HG03280 (cell line): Measurements from ENCODE around the gene TCF15.

ENCODE experiments used
- ATAC-seq: cut with Tn5 transposase; IDR thresholded peaks from one replicate; pipeline ENCODE4 v1.9.1; 2021; ENCODE audit warnings: mild to moderate bottlenecking, moderate library complexity; ENCODE audit not compliant: unreplicated experiment

Gene TCF15, protein sequence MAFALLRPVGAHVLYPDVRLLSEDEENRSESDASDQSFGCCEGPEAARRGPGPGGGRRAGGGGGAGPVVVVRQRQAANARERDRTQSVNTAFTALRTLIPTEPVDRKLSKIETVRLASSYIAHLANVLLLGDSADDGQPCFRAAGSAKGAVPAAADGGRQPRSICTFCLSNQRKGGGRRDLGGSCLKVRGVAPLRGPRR

DNA sequence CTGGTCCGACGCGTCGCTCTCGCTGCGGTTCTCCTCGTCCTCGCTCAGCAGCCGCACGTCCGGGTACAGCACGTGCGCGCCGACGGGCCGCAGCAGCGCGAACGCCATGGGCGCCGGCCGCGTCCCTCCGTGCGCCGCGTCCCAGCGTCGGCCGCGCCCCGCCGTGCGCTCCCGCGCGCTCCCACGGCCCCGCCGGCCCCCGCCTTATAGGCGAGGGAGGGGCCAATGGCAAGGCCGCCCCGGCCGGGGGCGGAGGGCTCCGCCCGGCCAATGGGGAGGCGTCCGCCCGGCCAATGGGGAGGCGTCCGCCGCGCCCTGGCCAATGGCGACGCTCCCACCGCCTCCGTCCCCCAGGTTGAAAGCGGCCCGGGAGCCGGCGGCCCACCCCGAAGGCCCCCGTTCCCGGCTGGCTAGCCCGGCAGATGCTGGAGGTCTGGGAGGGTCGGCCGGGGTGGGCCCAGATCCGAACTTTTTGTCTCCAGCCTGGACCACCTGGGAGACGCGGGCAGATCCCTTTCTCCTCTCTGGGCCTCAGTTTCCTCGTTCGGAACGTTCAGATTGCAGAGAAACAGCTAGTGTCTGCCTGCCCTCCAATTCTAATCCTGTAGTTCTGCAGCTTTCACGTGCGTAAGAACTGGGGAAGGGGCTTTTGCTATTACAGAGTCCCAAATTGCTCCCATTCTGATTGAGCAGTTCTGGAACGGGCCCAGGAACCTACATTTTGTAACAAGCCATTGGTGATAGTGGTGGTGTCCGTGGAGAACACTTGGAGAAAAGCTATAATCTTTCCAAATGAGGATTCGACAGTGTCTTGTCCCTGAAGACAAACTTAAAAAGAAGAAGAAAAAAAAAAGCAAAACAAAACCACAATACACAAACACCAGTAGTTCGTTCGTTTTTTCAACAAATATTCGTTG lies at the start of gene TCF15:
Gene TCF15, minus strand, starts transcription at position 180 of the 917 bp plus-strand sequence. Its CDS starts 72 bp downstream, at position 108.
- peak; percentile 54 for ATAC-seq

DNA sequence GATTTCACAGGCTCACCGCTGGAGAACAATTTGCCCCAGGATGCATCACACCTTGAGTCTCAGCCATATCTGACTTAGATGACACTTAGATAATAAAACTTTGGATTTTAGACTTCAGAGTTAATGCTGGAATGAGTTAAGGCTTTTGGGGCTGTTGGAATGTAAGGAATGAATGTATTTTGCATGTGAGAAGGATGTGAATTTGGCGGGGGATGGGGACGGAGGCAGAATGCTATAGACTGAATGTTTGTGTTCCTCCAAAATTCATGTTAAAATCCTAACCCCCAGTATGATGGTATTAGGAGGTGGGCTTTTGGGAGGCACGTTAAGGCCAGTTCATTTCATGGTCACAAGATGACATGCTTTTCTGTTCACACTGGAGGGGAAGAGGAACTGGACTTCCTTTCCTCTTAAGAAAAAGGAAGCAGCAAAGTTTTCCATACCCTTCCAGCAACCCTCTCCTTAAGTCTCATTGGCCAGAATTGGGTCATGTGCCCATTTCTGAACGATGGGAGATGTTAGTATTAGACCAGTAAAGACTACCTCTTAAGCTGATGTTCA lies 48.7 kb upstream of the TCF15 start:
- no peak for ATAC-seq

DNA sequence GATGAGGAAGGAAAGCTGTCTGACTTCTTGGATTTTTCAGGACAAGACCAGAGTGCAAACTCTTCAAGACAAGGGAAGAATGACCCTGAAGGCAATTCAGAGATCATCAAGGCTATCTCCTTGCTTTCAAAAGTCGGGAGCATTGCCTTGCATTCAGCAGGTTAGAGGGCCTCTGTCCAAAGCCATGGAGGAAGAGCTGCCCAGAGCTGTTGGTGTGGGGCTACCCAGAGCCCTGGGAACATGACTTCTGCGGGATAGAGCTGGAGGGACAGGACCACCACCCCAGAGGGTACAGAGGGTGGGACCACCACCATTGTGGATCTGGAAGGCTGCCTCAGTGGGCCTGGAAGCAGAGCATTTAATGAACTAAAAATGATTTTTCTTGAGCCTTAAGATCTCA lies 48.1 kb upstream of the TCF15 start:
- ATAC-seq, result no peak

GRCh38 chr20:655726-656624 lies 45.9 kb upstream of the TCF15 start:
- ATAC-seq, result no peak

- no peak for ATAC-seq
These were observed 44.3 kb upstream of the TCF15 start for GRCh38 chr20:654417-654750.

GRCh38 chr20:653590-654416 lies 43.7 kb upstream of the TCF15 start:
- ATAC-seq, result no peak

DNA sequence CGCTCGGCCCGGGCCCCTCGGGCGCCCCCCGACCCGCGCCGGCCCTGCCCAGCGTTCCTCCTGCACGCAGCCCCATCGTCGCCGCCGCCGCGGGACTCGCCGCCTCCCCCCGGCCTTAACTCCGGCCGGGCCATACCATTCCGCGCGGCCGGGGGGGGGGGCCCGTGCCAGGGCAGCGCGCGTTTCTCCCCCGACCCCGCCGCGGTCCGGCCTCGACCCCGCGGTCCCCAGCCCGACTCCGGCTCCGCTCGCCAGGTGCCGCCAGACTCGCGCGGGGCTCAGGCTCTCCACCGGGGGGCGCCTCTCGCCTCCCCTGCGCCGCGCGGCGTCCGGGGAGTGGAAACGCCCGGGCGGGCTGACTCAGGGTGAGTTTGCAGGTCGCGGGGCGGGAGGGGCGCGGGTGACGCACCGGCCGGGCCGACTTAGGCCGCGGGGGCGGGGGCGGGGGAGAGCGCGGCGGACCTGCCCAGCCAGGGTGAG lies 43.0 kb upstream of the TCF15 start, which contains the start of gene SRXN1:
Gene SRXN1, minus strand, starts transcription at position 91 of the 480 bp plus-strand sequence. Its CDS starts 15 bp downstream, at position 76.
- peak; percentile 91 for ATAC-seq

GRCh38 chr20:652615-653109 lies 42.6 kb upstream of the TCF15 start:
- no peak for ATAC-seq

DNA sequence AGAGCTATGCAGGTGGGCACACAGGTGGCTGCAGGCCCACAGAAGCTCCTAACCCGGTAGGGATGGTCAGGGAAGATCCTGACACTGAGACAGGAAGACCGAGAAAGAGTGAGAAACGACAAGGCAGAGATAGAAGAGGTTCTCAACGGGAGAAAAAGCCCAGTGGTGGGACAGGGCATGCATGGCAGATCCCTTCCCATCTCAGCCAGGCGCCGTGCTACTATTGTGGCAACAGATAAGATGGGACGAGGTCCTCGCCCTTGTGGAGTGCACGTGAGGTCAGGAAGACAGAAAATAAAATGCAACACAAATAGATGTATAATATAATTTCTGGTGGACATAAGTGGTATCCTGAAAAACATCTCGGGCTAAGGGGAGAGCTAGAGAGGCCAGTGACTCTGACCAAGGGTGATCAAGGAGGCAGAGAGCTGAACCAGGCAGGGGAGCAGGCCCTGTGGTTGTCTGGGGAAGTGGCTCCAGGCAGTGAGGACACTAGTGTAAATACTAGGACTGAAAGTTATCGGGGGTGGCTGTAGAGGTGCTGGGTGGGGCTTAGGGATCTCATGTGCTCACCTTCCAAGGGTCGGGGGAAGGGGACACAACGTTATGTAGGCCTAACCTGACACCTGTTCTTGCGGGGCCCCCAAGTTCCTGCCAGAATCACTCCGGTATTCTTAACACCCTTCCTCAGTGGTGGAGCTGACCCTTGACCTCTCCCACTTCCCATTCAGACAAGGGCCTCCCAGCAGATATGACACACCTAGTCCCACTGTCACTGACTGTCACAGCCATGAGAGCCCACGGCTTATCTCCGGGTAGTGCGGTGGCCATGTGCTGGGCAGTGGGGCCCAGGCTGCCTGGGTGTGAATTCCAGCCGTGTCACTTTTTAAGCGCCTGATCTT lies 41.9 kb upstream of the TCF15 start:
- ATAC-seq, result no peak

DNA sequence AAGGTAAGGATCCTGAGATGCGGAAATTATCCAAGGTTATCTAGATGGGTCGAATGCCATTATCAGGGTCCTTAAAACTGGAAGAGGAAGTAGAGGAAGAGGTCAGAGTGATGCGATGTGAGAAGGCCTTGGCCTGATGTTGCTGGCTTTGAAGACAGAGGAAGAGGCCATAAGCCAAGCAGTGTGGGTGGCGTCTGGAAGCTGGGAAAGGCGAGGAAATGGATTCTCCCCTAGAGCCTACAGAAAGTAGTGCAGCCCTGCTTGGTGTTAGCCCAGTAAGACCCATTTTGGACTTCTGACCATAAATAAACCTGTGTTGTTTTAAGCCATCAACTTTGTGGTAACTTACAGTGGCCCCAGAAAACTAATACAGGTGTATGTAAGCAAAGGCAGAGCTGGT lies 40.8 kb upstream of the TCF15 start:
- ATAC-seq, result no peak

- ATAC-seq, result no peak
These were observed 40.2 kb upstream of the TCF15 start for GRCh38 chr20:650281-650680.

DNA sequence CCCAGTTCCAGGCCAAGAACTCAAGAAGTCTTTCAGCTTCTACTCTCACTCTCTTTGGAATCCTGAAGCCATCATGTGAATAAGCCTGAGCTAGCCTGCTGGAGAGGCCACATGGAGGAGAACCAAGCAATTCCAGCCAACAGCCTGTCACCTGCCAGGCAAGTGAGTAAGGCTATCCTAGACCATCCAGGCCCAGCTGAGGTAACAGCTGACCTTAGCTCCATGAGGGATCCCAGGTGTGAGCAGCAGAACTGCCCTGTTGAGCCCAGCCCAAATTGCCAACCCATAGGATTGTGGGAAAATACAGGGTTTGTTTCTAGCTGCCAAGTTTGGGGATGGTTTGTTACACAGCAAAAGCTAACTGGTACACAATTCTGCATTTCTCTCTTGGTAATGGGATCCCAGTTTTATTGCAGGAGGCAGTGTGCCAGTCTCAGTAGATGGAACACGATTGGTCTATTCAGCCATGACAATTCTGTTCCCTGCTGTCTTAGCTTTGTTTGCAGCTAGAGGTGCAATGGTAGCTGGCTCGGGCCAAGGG lies 37.4 kb upstream of the TCF15 start:
- ATAC-seq, result no peak

DNA sequence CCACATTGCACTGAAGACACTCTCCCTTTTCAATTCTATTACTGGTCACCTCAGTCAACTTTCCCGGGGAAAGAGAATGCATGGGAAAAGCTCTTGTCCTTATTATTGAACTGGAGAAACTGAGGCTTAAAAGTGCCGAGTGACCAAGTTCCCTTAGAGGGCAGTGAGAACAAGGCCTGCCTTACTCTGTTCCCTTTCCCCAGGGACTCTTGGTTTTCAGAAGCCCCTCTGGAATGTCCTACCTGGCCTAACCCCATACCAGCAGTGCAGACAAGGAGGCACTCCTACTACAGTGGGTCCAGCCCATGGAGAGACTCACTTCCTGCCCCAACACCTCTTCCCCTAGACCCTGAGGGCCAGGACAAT lies 36.7 kb upstream of the TCF15 start:
- ATAC-seq, result no peak

DNA sequence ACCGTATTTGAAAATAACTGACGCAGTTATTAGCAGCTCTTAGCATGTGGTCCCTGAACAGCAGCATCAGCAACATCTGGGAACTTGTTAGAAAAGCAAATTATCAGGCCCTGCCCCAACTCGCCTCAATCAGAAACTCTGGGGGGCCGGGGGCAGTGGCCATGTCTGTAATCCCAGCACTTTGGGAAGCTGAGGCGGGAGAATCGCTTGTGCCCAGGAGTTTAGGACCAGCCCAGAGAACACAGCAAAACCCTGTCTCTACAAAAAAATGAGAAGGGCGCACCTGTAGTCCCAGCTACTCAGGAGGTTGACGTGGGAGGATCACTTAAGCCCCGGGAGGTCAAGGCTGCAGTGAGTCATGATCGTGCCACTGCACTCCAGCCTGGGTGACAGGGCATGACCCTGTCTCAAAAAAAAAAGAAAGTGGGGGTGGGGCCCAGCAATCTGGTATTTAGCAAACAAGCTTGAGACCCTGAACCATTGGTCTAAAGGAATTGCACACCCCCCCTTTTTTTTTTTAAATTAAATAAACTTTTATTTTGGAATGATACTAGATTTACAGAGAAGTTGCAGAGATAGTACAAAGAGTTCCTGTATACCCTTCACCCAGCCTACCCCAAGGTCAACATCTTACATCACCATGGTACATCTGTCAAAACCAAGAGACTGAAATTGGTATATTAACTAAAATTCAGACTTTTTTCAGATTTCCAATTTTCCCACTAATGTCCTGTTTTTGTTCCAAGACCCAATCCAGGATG lies 36.2 kb upstream of the TCF15 start:
- no peak for ATAC-seq

GRCh38 chr20:645318-646106 lies 35.4 kb upstream of the TCF15 start:
- peak; percentile 72 for ATAC-seq

GRCh38 chr20:644692-645317 lies 34.7 kb upstream of the TCF15 start:
- no peak for ATAC-seq
